Measurements from ENCODE around the gene CDC7.

DNA sequence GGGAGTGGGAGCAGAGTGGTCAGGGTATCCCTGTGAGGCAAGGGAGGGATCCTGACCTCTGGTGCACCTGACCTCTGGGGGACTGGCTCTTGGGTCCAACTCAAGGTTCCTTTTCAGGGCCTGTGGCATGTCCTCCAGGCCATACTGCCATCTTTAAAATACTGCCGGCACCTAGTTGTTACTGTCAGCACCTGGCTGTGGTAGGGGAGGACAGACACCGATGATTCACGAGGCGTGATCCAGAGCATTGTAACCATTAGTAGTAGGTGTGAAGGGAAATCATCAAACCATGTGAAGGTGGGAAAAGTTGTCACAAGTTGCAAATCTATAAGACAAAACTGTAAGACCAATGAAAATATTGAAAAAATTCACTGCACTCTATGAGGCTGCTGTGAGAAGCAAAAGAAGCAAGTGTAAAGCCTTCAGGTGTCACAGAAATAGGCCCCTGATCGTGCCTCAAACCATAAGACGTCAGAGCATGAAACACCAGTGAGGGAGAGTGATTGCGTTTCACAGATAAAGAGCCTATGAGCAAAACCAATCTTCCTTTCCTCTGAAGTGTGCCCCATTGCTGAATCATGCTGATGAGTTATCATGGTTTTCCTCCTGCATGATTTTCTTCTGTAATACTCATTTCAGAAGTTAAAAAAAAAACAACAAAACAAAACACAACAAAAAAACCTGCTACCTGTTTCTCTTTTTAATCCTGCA is 55.3 kb downstream of the CDC7 start:
- TF ChIP-seq, protein P1, sequence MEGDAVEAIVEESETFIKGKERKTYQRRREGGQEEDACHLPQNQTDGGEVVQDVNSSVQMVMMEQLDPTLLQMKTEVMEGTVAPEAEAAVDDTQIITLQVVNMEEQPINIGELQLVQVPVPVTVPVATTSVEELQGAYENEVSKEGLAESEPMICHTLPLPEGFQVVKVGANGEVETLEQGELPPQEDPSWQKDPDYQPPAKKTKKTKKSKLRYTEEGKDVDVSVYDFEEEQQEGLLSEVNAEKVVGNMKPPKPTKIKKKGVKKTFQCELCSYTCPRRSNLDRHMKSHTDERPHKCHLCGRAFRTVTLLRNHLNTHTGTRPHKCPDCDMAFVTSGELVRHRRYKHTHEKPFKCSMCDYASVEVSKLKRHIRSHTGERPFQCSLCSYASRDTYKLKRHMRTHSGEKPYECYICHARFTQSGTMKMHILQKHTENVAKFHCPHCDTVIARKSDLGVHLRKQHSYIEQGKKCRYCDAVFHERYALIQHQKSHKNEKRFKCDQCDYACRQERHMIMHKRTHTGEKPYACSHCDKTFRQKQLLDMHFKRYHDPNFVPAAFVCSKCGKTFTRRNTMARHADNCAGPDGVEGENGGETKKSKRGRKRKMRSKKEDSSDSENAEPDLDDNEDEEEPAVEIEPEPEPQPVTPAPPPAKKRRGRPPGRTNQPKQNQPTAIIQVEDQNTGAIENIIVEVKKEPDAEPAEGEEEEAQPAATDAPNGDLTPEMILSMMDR (IDR thresholded peaks at IDR 0.05; ENCODE audit: low read depth, low read length): no peak
- TF ChIP-seq EZH2phosphoT487 (IDR thresholded peaks at IDR 0.05; ENCODE audit: low read depth): no peak
